HCT116 (cell line): ENCODE measurements around the gene SLC34A3.

Experiments used
- ELF1 ChIP-seq: IDR thresholded peaks from 2 replicates; pipeline ENCODE4 v1.6.1; 2012; ENCODE audit warnings: low read depth, borderline replicate concordance
- EZH2phosphoT487 ChIP-seq: fragments of 200-600 bp; IDR thresholded peaks from 2 replicates; pipeline ENCODE4 v1.6.1; 2018; ENCODE audit warnings: antibody characterized with exemption, borderline replicate concordance
- FOSL1 ChIP-seq: IDR thresholded peaks from 2 replicates; pipeline ENCODE4 v1.6.1; 2012; ENCODE audit warnings: low read depth
- POLR2A ChIP-seq: IDR thresholded peaks from 2 replicates; pipeline ENCODE4 v1.7.0; 2011; ENCODE audit warnings: borderline replicate concordance; ENCODE audit not compliant: insufficient read depth, insufficient read length; ENCODE audit errors: extremely low read depth
- YY1 ChIP-seq: IDR thresholded peaks from 2 replicates; pipeline ENCODE4 v1.6.1; 2011; ENCODE audit warnings: low read length, low read depth, moderate library complexity, mild to moderate bottlenecking; ENCODE audit not compliant: insufficient replicate concordance; ENCODE audit errors: extremely low read depth
- ZNF274 ChIP-seq: fragments of 200-500 bp; sonication (Bioruptor generic); IDR thresholded peaks from 2 replicates; pipeline ENCODE4 v1.6.1; 2014; ENCODE audit warnings: mild to moderate bottlenecking, low read depth, low read length, inconsistent platforms
- TF ChIP-seq, protein P1 (sequence below), 3 experiments: fragments of 200-600 bp in 1 of 3; sonication (generic) in 1 of 3; IDR thresholded peaks in 2 of 3; conservative IDR thresholded peaks in 1 of 3; 2 replicates each; pipeline ENCODE4 v1.5.1; 2012 to 2017; ENCODE audit warnings: low read depth in 2 of 3, low read length in 2 of 3, antibody characterized with exemption in 1 of 3, borderline replicate concordance in 1 of 3, control low read depth in 1 of 3, mild to moderate bottlenecking in 1 of 3, mixed read lengths in 1 of 3, mixed run types in 1 of 3, moderate library complexity in 1 of 3; ENCODE audit not compliant: insufficient read depth in 1 of 3
- TF ChIP-seq, protein P2 (sequence below): IDR thresholded peaks from 2 replicates; pipeline ENCODE4 v1.6.1; 2012; ENCODE audit warnings: low read depth

DNA sequence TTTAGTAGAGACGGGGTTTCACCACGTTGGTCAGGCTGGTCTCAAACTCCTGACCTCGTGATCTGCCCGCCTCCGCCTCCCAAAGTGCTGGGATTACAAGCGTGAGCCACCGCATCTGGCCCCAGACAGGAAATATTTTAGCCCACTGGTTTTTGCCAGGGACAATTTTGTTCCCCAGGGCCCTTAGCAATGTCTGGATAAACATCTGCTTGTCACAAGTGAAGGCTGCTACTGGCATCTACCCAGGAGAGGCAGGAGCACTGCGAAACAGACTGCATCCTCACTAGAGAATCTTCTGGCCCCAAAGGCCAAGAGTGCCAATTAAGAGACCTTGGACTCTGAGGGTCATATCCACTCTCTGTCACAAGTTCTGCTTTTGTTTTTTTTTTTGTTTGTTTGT is 27.7 kb upstream of the SLC34A3 start:
- TF ChIP-seq, protein P1, sequence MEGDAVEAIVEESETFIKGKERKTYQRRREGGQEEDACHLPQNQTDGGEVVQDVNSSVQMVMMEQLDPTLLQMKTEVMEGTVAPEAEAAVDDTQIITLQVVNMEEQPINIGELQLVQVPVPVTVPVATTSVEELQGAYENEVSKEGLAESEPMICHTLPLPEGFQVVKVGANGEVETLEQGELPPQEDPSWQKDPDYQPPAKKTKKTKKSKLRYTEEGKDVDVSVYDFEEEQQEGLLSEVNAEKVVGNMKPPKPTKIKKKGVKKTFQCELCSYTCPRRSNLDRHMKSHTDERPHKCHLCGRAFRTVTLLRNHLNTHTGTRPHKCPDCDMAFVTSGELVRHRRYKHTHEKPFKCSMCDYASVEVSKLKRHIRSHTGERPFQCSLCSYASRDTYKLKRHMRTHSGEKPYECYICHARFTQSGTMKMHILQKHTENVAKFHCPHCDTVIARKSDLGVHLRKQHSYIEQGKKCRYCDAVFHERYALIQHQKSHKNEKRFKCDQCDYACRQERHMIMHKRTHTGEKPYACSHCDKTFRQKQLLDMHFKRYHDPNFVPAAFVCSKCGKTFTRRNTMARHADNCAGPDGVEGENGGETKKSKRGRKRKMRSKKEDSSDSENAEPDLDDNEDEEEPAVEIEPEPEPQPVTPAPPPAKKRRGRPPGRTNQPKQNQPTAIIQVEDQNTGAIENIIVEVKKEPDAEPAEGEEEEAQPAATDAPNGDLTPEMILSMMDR (IDR thresholded peaks at IDR 0.05 in 2 of 3, conservative IDR thresholded peaks at IDR 0.05 in 1 of 3; ENCODE audit: borderline replicate concordance in 1 of 3, insufficient read depth in 1 of 3, low read depth in 2 of 3, low read length in 2 of 3): no peak
- TF ChIP-seq, protein P2, sequence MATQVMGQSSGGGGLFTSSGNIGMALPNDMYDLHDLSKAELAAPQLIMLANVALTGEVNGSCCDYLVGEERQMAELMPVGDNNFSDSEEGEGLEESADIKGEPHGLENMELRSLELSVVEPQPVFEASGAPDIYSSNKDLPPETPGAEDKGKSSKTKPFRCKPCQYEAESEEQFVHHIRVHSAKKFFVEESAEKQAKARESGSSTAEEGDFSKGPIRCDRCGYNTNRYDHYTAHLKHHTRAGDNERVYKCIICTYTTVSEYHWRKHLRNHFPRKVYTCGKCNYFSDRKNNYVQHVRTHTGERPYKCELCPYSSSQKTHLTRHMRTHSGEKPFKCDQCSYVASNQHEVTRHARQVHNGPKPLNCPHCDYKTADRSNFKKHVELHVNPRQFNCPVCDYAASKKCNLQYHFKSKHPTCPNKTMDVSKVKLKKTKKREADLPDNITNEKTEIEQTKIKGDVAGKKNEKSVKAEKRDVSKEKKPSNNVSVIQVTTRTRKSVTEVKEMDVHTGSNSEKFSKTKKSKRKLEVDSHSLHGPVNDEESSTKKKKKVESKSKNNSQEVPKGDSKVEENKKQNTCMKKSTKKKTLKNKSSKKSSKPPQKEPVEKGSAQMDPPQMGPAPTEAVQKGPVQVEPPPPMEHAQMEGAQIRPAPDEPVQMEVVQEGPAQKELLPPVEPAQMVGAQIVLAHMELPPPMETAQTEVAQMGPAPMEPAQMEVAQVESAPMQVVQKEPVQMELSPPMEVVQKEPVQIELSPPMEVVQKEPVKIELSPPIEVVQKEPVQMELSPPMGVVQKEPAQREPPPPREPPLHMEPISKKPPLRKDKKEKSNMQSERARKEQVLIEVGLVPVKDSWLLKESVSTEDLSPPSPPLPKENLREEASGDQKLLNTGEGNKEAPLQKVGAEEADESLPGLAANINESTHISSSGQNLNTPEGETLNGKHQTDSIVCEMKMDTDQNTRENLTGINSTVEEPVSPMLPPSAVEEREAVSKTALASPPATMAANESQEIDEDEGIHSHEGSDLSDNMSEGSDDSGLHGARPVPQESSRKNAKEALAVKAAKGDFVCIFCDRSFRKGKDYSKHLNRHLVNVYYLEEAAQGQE: no peak
- no peak for TF ChIP-seq ELF1
- TF ChIP-seq EZH2phosphoT487: no peak
- no peak for TF ChIP-seq YY1
- TF ChIP-seq POLR2A: no peak
- no peak for TF ChIP-seq ZNF274
- TF ChIP-seq FOSL1: no peak
